AG09319 (cell line): ENCODE results near the gene ZNF8.
A peak's percentile ranks its signal among the peaks of the same experiment; 100 is the strongest.
"Not testable (repeated sequence)": the region's sequence is repeated elsewhere in the genome, so short reads cannot be mapped to it uniquely, and the experiment has no call there.

Experiments
- DNase-seq: peaks from one replicate; pipeline ENCODE4 v3.0.0-alpha.2; 2010; ENCODE audit warnings: low read depth; ENCODE audit errors: extremely low read depth
- TF ChIP-seq, protein P1 (sequence below): IDR thresholded peaks from 2 replicates; pipeline ENCODE4 v1.5.1; 2011; ENCODE audit warnings: low read depth, mild to moderate bottlenecking, inconsistent platforms, low read length, moderate library complexity

The ZNF8 gene

DNA sequence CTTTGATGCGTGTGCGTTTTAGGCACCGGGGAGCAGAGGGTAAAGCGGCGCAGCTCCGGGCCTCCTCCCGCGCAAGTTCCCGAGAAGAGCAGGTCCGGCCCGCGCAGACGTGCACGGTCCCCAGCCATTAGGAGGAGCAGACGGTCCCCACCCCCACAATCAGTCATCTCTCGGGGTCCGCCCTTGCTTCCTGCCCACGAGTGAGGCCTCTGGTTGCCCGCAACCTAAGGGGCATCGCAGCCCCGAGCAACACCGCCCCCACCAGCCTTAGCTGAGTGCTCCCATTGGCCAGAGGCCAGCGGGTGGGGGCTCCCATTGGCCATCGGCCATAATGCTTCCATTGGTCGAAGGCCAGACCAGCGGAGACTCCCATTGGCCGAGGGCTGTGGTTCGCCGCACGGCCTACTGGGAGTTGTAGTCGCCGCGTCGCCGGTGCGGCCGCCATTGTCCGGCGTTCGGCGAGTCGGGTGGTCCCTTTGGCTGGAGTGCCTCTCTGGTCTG is at the start of gene ZNF8:
Gene ZNF8, plus strand, starts transcription at position 415 of the 501 bp plus-strand sequence. CDS start 127 bp downstream, outside the sequence.
- peak; percentile 96 for DNase-seq
- TF ChIP-seq, protein P1, sequence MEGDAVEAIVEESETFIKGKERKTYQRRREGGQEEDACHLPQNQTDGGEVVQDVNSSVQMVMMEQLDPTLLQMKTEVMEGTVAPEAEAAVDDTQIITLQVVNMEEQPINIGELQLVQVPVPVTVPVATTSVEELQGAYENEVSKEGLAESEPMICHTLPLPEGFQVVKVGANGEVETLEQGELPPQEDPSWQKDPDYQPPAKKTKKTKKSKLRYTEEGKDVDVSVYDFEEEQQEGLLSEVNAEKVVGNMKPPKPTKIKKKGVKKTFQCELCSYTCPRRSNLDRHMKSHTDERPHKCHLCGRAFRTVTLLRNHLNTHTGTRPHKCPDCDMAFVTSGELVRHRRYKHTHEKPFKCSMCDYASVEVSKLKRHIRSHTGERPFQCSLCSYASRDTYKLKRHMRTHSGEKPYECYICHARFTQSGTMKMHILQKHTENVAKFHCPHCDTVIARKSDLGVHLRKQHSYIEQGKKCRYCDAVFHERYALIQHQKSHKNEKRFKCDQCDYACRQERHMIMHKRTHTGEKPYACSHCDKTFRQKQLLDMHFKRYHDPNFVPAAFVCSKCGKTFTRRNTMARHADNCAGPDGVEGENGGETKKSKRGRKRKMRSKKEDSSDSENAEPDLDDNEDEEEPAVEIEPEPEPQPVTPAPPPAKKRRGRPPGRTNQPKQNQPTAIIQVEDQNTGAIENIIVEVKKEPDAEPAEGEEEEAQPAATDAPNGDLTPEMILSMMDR = peak; percentile 15

DNA sequence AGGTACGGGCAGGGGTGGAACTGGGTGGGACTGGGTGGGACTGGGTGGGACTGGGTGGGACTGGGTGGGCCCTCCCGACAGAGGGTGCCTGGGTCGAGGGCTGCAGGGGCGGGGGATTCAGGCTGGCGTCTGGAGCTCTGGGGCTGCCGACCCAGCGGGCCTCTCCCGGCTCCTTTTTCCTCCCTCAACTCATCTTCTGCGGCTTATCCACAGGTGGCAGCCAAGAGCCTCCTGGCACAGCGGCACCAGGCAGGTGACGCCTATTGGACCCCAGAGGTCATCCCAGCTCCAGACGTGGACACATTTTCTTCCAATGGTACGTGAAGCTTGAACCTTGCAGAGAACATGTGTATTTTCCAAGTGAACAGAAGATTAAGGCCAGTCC is 49.5 kb upstream of the ZNF8 start:
- TF ChIP-seq, protein P1 = peak; percentile 13
- no peak for DNase-seq

DNA sequence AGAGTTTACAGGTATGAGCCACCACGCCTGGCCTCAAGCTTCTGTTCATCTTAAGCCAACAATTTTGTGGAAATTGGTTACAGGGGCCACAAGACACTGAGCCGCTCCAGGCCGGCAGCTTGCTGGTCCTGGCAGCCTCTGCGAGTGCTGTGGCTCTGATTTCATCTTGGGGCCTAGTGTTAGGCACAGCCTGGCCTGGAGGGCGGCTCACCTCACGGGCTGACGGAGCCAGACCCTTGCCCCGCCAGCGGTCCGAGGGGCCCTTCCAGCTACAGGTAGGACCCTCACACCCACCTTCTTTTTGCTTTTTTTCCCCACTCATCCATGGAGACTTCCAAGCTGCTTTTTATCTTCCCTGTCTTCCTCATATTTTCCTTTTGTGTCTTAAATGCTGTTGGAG is 41.4 kb upstream of the ZNF8 start:
- DNase-seq = no peak
- TF ChIP-seq, protein P1 = no peak

DNA sequence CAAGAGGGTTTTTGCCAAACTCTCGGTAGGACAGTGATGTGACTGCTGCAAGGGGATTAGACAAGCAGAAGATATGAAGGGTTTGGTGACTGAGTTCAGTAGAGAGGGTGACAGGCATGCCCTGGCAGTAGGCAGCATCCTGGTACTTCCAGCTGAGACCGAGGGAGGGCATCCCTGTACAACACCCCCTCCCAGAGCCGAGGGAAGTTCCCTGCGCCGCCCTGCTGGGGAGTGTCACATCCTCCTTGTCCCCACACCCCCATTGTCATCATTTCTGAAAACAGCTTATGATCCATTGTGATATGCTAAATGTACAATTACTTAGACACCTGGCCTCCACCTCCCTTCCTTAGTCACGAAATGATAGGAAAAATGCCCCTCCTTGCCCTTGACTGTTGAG is 35.4 kb upstream of the ZNF8 start:
- TF ChIP-seq, protein P1 = no peak
- no peak for DNase-seq

DNA sequence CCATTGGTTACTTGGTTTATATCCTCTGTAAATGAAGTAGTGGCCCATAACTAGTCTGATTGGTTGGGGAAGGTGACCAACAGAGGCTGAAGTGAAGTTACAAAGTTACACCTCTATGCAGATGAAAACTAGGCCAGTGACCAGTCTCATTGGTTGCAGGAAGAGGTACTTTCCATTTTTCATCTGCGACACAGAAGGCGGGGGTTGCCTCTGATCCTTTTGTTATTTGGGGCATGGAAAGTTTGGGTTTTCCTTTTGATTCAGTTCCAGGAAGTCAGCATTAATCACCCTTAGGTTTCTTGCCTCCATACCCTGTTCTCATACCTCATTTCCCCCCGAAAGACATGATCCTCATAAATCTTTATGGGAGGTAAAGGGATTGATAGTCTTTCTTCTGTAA is 29.9 kb upstream of the ZNF8 start:
- no peak for DNase-seq
- TF ChIP-seq, protein P1 = no peak

DNA sequence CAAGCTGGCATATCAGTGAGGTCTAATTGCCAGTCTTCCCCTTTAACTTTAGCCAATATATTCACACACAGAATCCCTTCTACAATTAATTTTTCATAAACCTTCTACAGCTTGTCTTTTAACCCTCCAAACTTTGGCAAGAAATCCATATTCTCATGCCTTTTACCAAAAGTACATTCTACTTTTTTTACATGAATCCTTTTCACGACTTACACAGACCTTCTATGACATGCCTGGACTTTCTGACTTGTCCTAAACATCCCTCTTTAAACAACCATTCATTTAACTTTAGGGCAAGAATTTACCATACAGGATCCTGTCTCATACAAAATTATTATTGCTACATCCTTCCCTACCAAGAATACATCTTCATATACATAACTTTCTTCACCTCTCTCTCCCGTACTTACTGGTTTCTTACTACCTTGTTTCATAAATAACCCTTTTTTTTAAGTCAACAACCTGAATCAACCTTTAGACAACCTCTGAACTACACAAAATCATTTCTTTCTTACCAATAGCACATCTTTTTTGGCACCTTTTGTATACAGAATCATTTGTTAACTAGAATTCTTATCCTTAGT is 26.6 kb upstream of the ZNF8 start:
- DNase-seq = no peak
- TF ChIP-seq, protein P1 = no peak

DNA sequence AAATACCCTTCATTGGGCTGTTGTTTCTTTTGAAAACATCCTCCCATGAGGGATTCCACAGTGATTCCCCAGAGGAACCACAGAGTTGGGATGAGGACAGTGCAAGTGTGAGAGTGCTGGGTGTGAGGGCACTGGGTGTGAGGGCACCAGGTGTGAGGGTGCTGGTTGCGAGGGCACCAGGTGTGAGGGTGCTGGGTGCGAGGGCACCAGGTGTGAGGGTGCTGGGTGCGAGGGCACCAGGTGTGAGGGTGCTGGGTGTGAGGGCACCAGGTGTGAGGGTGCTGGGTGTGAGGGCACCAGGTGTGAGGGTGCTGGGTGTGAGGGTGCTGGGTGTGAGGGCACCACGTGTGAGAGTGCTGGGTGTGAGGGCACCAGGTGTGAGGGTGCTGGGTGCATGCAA is 20.5 kb upstream of the ZNF8 start:
- DNase-seq = not testable (repeated sequence)

DNA sequence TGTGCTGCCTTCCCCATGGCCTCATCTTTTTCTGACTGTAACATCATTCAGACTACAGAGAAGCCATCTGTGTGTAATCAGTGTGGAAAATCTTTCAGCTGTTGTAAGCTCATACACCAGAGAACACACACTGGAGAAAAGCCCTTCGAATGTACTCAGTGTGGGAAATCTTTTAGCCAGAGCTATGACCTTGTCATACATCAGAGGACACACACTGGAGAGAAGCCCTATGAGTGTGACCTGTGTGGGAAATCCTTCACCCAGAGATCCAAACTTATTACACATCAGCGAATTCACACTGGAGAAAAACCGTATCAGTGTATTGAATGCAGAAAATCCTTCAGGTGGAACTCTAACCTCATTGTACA is 17.2 kb upstream of the ZNF8 start:
- DNase-seq = no peak
- TF ChIP-seq, protein P1 = no peak
